Tibial nerve (tissue), 4 donors: ENCODE measurements around the gene AP1S3. TPM values are rescaled to one million over a fixed set of nuclear protein-coding genes. Genes with fewer than 3 reads are reported as not detected.
A peak's percentile ranks its signal among the peaks of the same experiment; 100 is the strongest.

Experiments
- DNase-seq, 2 donors: peaks; one replicate each; pipeline ENCODE4 v3.0.0-alpha.2; 2019; ENCODE audit warnings: low spot score in 2 of 2
- H3K27ac ChIP-seq, 4 donors: fragments of 200-600 bp; sonication (generic) in 3 of 4; one replicate each; pipeline ENCODE4 v1.5.1; 2017 to 2019; ENCODE audit warnings: mild to moderate bottlenecking in 1 of 4
- H3K27me3 ChIP-seq, 2 donors: fragments of 200-600 bp; sonication (generic) in 1 of 2; one replicate each; pipeline versions ENCODE4 v1.5.1 to v1.6.0; 2017 to 2019
- H3K36me3 ChIP-seq, 3 donors: fragments of 200-600 bp; sonication (generic); one replicate each; pipeline ENCODE4 v1.5.1; 2018 to 2019
- H3K4me1 ChIP-seq, 4 donors: fragments of 200-600 bp; sonication (generic) in 3 of 4; one replicate each; pipeline ENCODE4 v1.5.1; 2017 to 2019
- H3K4me3 ChIP-seq, 4 donors: fragments of 200-600 bp; sonication (generic) in 3 of 4; one replicate each; pipeline ENCODE4 v1.5.1; 2017 to 2019; ENCODE audit warnings: mild to moderate bottlenecking in 1 of 4, moderate library complexity in 1 of 4
- H3K9me3 ChIP-seq, 4 donors: fragments of 200-600 bp; sonication (generic) in 3 of 4; one replicate each; pipeline ENCODE4 v1.5.1; 2017 to 2019
- CTCF ChIP-seq, 5 experiments: fragments of 200-600 bp in 3 of 5; fragments of 450-650 bp in 2 of 5; sonication (generic) in 3 of 5; IDR thresholded peaks; one replicate each; pipeline ENCODE4 v1.5.1; 2016 to 2019; ENCODE audit warnings: antibody characterized with exemption in 5 of 5, mild to moderate bottlenecking in 3 of 5, moderate library complexity in 2 of 5
- EP300 ChIP-seq, 2 donors: sonication (generic); formaldehyde crosslinking; IDR thresholded peaks; one replicate each; pipeline ENCODE4 v1.6.1; 2017; ENCODE audit warnings: antibody characterized with exemption in 2 of 2, mild to moderate bottlenecking in 1 of 2
- POLR2A ChIP-seq, 2 donors: fragments of 450-650 bp; IDR thresholded peaks; one replicate each; pipeline ENCODE4 v1.6.1; 2017; ENCODE audit warnings: antibody characterized with exemption in 2 of 2, mild to moderate bottlenecking in 2 of 2, moderate library complexity in 2 of 2
- WGBS, 2 donors: methylation state at CpG; one replicate each; pipeline ENCODE4 v1.1.5; 2018; 5-methylcytosine and 5-hydroxymethylcytosine counted together
- total RNA-seq, 4 donors: library from RNA; depleted of rRNA; stranded (reverse); fragments of >200 nt; gene quantifications; one replicate each; pipeline ENCODE4 v1.1.0, GENCODE V29; 2016

Gene AP1S3
- 1 to 10 TPM in 2 of 4 donors, under 1 TPM in 1, not detected in 1; 0.59 to 1.5 (median 1.0) TPM for total RNA-seq

DNA sequence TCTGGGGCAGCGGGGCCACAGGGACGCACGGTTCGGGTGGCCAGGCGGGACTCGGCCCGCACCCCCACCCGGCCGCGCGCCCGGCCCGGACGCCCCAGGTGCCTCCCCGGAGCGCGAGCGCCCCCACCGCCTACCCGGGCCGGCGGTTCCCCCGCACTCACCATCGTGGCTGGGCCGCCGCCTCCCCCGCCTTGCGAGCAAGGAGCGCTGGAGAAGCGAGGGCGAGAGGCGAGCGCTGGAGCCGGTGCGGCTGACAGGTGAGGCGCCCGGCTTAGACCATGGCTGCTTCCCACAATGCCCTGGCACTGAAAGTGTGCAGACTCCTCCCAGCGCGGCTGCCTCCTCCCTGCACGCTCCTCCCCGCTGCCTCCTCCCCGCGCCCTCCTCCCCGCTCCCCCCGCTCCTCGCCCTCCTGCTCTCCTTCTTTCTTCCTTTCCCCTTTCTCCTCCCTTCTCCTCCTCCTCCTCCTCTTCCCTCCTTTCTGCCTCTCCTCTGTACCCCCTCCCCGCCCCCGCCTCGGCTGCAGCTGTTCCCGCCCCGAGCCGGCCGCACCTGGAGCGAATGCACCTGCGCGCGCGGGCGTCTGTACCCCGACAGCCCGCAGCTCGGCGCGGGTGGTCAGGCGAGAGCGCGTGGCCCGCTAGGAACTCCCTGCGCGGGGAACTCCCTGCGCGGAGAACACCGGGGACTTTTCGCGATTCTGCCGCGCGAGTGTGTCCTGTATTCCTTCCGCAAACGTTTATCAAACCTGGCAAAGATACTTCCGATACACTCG is at the start of gene AP1S3:
TSS of gene AP1S3 (minus strand) at position 296 of the 775 bp plus-strand sequence. CDS start at position 164, 132 bp downstream.
- DNase-seq = peak in 1 of 2 donors; percentile 19
- no peaks in the 10 kb centered on the region for H3K36me3 ChIP-seq
- TF ChIP-seq CTCF (IDR thresholded peaks at IDR 0.05) (no peak), POLR2A (IDR thresholded peaks at IDR 0.05) (no peak), EP300 (IDR thresholded peaks at IDR 0.05) (no peak)
- H3K27me3 ChIP-seq = no peaks in the 10 kb centered on the region
- WGBS, 2 donors = 1 to 3% methylated on average over 50 to 52 of the region's 82 CpGs
- H3K4me3 ChIP-seq = peak within 1 kb of the TSS; percentile 57 to 78 (median 71)
- peaks cover 0 to 9% (median 6%) of the 10 kb centered on the region in 4 donors for H3K4me1 ChIP-seq
- peak within 1 kb of the TSS; percentile 26 to 84 (median 80) for H3K27ac ChIP-seq
- no peaks in the 10 kb centered on the region for H3K9me3 ChIP-seq

DNA sequence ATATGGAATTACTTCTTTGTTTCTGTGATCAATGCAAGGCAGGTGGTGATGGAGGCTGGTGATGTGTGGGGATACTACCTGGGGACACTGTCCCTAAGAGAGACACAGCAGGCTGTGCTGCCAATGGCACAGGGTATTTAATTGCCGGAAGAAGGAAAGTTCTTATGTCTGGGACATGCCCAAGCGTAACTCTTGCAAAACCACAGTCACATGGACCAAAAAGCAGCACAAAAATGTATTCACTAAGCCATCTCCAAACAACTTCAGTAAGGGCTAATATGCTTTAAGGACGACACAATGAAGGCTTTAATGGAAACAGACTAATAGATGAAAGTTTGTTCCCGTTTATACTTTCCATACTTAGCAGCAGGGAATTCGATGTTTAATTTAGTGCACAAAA is 49.7 kb upstream of the AP1S3 start:
- Histone ChIP-seq H3K4me3 (no peak overlapping the region), H3K27ac (peak overlapping the region in 2 of 4 donors; percentile 19 to 20), H3K27me3 (no peaks in the 10 kb centered on the region), H3K36me3 (peaks cover 0 to 42% (median 2%) of the 10 kb centered on the region in 3 donors), H3K4me1 (peaks cover 0 to 9% (median 3%) of the 10 kb centered on the region in 4 donors), H3K9me3 (no peaks in the 10 kb centered on the region)
- no peak for TF ChIP-seq EP300 (IDR thresholded peaks at IDR 0.05)
- TF ChIP-seq CTCF (IDR thresholded peaks at IDR 0.05) = no peak
- no peak for TF ChIP-seq POLR2A (IDR thresholded peaks at IDR 0.05)
- 47 to 51% methylated on average over 5 of the region's 5 CpGs for WGBS, 2 donors
- DNase-seq = no peak

DNA sequence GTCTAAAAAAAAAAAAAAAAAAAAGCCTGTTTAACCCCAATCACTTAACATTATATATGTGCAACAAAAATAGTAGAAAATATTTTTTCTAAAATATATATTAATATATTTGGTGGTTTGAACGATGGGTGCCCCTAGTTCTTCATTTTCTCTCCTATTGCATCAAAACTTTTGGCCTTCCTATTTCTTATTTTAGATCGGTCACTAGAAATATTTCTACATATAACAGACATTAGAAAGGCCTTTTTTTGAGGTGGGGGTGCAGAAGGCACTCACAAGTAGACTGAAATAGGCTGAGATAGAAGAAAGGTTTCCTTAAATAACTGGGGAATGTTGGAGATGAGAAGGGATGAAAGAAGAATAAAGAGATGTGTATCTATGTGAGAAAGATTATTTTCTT is 49.3 kb upstream of the AP1S3 start:
- WGBS, 2 donors = 0% methylated on average over 2 of the region's 2 CpGs
- peaks cover 0 to 9% (median 3%) of the 10 kb centered on the region in 4 donors for H3K4me1 ChIP-seq
- no peaks in the 10 kb centered on the region for H3K9me3 ChIP-seq

GRCh38 chr2:223884399-223884798 is 47.0 kb upstream of the AP1S3 start:
- TF ChIP-seq EP300 (IDR thresholded peaks at IDR 0.05) (no peak), CTCF (IDR thresholded peaks at IDR 0.05) (no peak), POLR2A (IDR thresholded peaks at IDR 0.05) (no peak)

More for the DNA sequence above, 49.3 kb upstream of the AP1S3 start:
- TF ChIP-seq POLR2A (IDR thresholded peaks at IDR 0.05) (no peak), EP300 (IDR thresholded peaks at IDR 0.05) (no peak), CTCF (IDR thresholded peaks at IDR 0.05) (no peak)
- Histone ChIP-seq H3K27ac (peak overlapping the region in 2 of 4 donors; percentile 19 to 20), H3K4me3 (no peak overlapping the region), H3K36me3 (peaks cover 0 to 46% (median 2%) of the 10 kb centered on the region in 3 donors), H3K27me3 (no peaks in the 10 kb centered on the region)
- no peak for DNase-seq

DNA sequence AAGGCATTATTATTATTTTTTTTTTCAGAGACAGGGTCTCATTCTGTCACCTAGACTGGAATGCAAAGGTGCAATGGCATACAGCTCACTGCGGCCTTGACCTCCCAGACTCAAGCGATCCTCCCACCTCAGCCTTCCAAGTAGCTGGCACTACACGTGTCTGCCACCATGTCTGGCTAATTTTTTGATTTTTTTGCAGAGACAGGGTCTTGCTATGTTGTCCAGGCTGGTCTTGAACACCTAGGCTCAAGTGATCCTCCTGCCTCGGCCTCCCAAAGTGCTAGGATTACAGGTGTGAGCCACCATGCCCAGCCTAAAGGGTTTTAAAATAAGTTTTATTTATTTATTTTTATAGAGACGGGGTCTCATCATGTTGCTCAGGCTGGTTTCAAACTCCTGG is 45.3 kb upstream of the AP1S3 start:
- H3K4me1 ChIP-seq = peaks cover 0 to 5% (median 2%) of the 10 kb centered on the region in 4 donors
- H3K4me3 ChIP-seq = no peak overlapping the region
- H3K36me3 ChIP-seq = peaks cover 8 to 81% (median 14%) of the 10 kb centered on the region in 3 donors
- no peaks in the 10 kb centered on the region for H3K27me3 ChIP-seq
- no peak for DNase-seq
- H3K27ac ChIP-seq = no peak overlapping the region
- WGBS, 2 donors = 90 to 99% methylated on average over 5 of the region's 5 CpGs
- TF ChIP-seq CTCF (IDR thresholded peaks at IDR 0.05) (no peak), POLR2A (IDR thresholded peaks at IDR 0.05) (no peak), EP300 (IDR thresholded peaks at IDR 0.05) (no peak)
- H3K9me3 ChIP-seq = no peaks in the 10 kb centered on the region

More at GRCh38 chr2:223884399-223884798, 47.0 kb upstream of the AP1S3 start:
- WGBS, 2 donors = 81 to 86% methylated on average over 3 of the region's 3 CpGs
- DNase-seq = no peak
- Histone ChIP-seq H3K4me3 (no peak overlapping the region), H3K36me3 (peaks cover 2 to 64% (median 14%) of the 10 kb centered on the region in 3 donors), H3K27ac (no peak overlapping the region), H3K4me1 (peaks cover 0 to 9% (median 3%) of the 10 kb centered on the region in 4 donors), H3K9me3 (no peaks in the 10 kb centered on the region), H3K27me3 (no peaks in the 10 kb centered on the region)
